ENCODE data around the gene PPP1R16B.

PPP1R16B gene

GRCh38 chr20:38831995-38832620 is 26.6 kb downstream of the PPP1R16B start:
- no peak for TF ChIP-seq POLR2AphosphoS5 (IDR thresholded peaks at IDR 0.05; ENCODE audit: low read depth, low read length)
- no peak for TF ChIP-seq REST (IDR thresholded peaks at IDR 0.05; ENCODE audit: insufficient read depth in 1 of 2, low read depth in 2 of 2, low read length in 2 of 2)

GRCh38 chr20:38833154-38833856 is 27.8 kb downstream of the PPP1R16B start:
- TF ChIP-seq SIN3A (IDR thresholded peaks at IDR 0.05; ENCODE audit: borderline replicate concordance, insufficient read depth, low read length) = no peak
- TF ChIP-seq REST (IDR thresholded peaks at IDR 0.05; ENCODE audit: insufficient read depth in 1 of 2, low read depth in 2 of 2, low read length in 2 of 2) = no peak
- TF ChIP-seq POLR2AphosphoS5 (IDR thresholded peaks at IDR 0.05; ENCODE audit: low read depth, low read length) = no peak
- TF ChIP-seq FOXP2 (optimal IDR thresholded peaks at IDR 0.05; ENCODE audit: borderline replicate concordance, extremely low read depth, extremely low read length, insufficient read depth) = no peak
- no peak for TF ChIP-seq TAF1 (IDR thresholded peaks at IDR 0.05; ENCODE audit: borderline replicate concordance, insufficient read depth, low read length)

GRCh38 chr20:38833857-38834164 is 28.3 kb downstream of the PPP1R16B start:
- TF ChIP-seq SIN3A (IDR thresholded peaks at IDR 0.05; ENCODE audit: borderline replicate concordance, insufficient read depth, low read length) (no peak), TAF1 (IDR thresholded peaks at IDR 0.05; ENCODE audit: borderline replicate concordance, insufficient read depth, low read length) (no peak), REST (IDR thresholded peaks at IDR 0.05; ENCODE audit: insufficient read depth in 1 of 2, low read depth in 2 of 2, low read length in 2 of 2) (no peak), POLR2AphosphoS5 (IDR thresholded peaks at IDR 0.05; ENCODE audit: low read depth, low read length) (no peak), FOXP2 (optimal IDR thresholded peaks at IDR 0.05; ENCODE audit: borderline replicate concordance, extremely low read depth, extremely low read length, insufficient read depth) (no peak)

GRCh38 chr20:38834868-38835267 is 29.4 kb downstream of the PPP1R16B start:
- no peak for TF ChIP-seq FOXP2 (optimal IDR thresholded peaks at IDR 0.05; ENCODE audit: borderline replicate concordance, extremely low read depth, extremely low read length, insufficient read depth)
- TF ChIP-seq TAF1 (IDR thresholded peaks at IDR 0.05; ENCODE audit: borderline replicate concordance, insufficient read depth, low read length) = no peak

- TF ChIP-seq REST (IDR thresholded peaks at IDR 0.05; ENCODE audit: insufficient read depth in 1 of 2, low read depth in 2 of 2, low read length in 2 of 2) (no peak), TAF1 (IDR thresholded peaks at IDR 0.05; ENCODE audit: borderline replicate concordance, insufficient read depth, low read length) (no peak), FOXP2 (optimal IDR thresholded peaks at IDR 0.05; ENCODE audit: borderline replicate concordance, extremely low read depth, extremely low read length, insufficient read depth) (no peak), SIN3A (IDR thresholded peaks at IDR 0.05; ENCODE audit: borderline replicate concordance, insufficient read depth, low read length) (no peak), POLR2AphosphoS5 (IDR thresholded peaks at IDR 0.05; ENCODE audit: low read depth, low read length) (no peak)
Measured at GRCh38 chr20:38835792-38836191, 30.3 kb downstream of the PPP1R16B start.
